Lung (tissue), 13 donors: ENCODE measurements around the gene PIN1. TPM values are rescaled to one million over a fixed set of nuclear protein-coding genes. Genes with fewer than 3 reads are reported as not detected.

ENCODE experiments used
- ATAC-seq: fragments of 200-7000 bp; cut with Tn5 transposase; one replicate; pipeline ENCODE4 v1.9.1; 2020; ENCODE audit warnings: moderate number of reproducible peaks; ENCODE audit not compliant: insufficient read depth, low FRiP score
- DNase-seq, 3 donors: peaks; one replicate each; pipeline ENCODE4 v3.0.0-alpha.2; 2013 to 2017
- H3K27ac ChIP-seq, 2 donors: one replicate each; pipeline ENCODE4 v1.5.1; 2013; ENCODE audit warnings: mild to moderate bottlenecking in 2 of 2, moderate library complexity in 2 of 2, control low read depth in 1 of 2, inconsistent platforms in 1 of 2, low read depth in 1 of 2, low read length in 1 of 2
- H3K27me3 ChIP-seq, 3 donors: one replicate each; pipeline ENCODE4 v1.5.1; 2013; ENCODE audit warnings: low read length in 2 of 3; ENCODE audit not compliant: control insufficient read depth in 3 of 3, insufficient read depth in 3 of 3
- H3K36me3 ChIP-seq, 4 donors: one replicate each; pipeline ENCODE4 v1.5.1; 2013; ENCODE audit warnings: low read length in 4 of 4, mild to moderate bottlenecking in 1 of 4, moderate library complexity in 1 of 4; ENCODE audit not compliant: control insufficient read depth in 4 of 4, insufficient read depth in 4 of 4
- H3K4me1 ChIP-seq, 5 donors: one replicate each; pipeline ENCODE4 v1.5.1; 2013; ENCODE audit warnings: low read length in 5 of 5, mild to moderate bottlenecking in 2 of 5, moderate library complexity in 1 of 5; ENCODE audit not compliant: control insufficient read depth in 5 of 5, insufficient read depth in 5 of 5
- H3K4me3 ChIP-seq: one replicate; pipeline ENCODE4 v1.5.1; 2013; ENCODE audit warnings: mild to moderate bottlenecking, control low read depth, moderate library complexity
- H3K9ac ChIP-seq, 2 donors: one replicate each; pipeline ENCODE4 v1.5.1; 2013; ENCODE audit warnings: low read length in 2 of 2, control low read depth in 1 of 2; ENCODE audit not compliant: insufficient read depth in 1 of 2
- H3K9me3 ChIP-seq, 4 donors: one replicate each; pipeline ENCODE4 v1.5.1; 2013; ENCODE audit warnings: low read length in 3 of 4, mild to moderate bottlenecking in 1 of 4, moderate library complexity in 1 of 4; ENCODE audit not compliant: control insufficient read depth in 4 of 4, insufficient read depth in 3 of 4
- WGBS, 2 donors: extraction: QIAGEN DNeasy Blood & Tissue Kit; methylation state at CpG; one replicate each; pipeline ENCODE4 v1.1.7; 2013; 5-methylcytosine and 5-hydroxymethylcytosine counted together
- polyA plus RNA-seq, 2 donors: library from polyadenylated mRNA; stranded (reverse); fragments of 200-250 nt; gene quantifications; one replicate each; pipeline ENCODE4 v1.2.1, GENCODE V29; 2013
- small RNA-seq: library from RNA; depleted of rRNA; stranded (forward); fragments of <200 nt; gene quantifications from one replicate; pipeline ENCODE3, GENCODE V24; 2014; ENCODE audit warnings: low replicate concordance
- total RNA-seq, 2 donors: library from RNA; depleted of rRNA in 1 of 2; stranded (reverse); fragments of >200 nt in 1 of 2; gene quantifications; one replicate each; pipeline ENCODE4 v1.2.1, GENCODE V29; 2014 to 2021
- TF ChIP-seq, protein P1 (sequence below): IDR thresholded peaks from 2 replicates; pipeline ENCODE4 v1.5.1; 2012; ENCODE audit warnings: mild to moderate bottlenecking; ENCODE audit errors: control extremely low read depth, extremely low read depth
- donor health status: control.
- donor health status: control.
- donor health status: Bipolar disorder and iron deficiency.
- donor health status: healthy.
- donor health status: DM: yes; HTN: yes; CAD: no.

Gene PIN1
- total and polyA plus RNA-seq, 4 donors = 69.8 to 108 (median 79.3) TPM

- DNase-seq (no peak), ATAC-seq (no peak)
- Histone ChIP-seq H3K9me3 (peaks cover 0 to 5% (median 0%) of the 10 kb centered on the region in 4 donors), H3K27me3 (no peaks in the 10 kb centered on the region), H3K9ac (no peak overlapping the region), H3K4me3 (no peak overlapping the region), H3K4me1 (no peaks in the 10 kb centered on the region), H3K27ac (no peak overlapping the region), H3K36me3 (no peaks in the 10 kb centered on the region)
- TF ChIP-seq, protein P1, sequence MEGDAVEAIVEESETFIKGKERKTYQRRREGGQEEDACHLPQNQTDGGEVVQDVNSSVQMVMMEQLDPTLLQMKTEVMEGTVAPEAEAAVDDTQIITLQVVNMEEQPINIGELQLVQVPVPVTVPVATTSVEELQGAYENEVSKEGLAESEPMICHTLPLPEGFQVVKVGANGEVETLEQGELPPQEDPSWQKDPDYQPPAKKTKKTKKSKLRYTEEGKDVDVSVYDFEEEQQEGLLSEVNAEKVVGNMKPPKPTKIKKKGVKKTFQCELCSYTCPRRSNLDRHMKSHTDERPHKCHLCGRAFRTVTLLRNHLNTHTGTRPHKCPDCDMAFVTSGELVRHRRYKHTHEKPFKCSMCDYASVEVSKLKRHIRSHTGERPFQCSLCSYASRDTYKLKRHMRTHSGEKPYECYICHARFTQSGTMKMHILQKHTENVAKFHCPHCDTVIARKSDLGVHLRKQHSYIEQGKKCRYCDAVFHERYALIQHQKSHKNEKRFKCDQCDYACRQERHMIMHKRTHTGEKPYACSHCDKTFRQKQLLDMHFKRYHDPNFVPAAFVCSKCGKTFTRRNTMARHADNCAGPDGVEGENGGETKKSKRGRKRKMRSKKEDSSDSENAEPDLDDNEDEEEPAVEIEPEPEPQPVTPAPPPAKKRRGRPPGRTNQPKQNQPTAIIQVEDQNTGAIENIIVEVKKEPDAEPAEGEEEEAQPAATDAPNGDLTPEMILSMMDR = no peak
- WGBS, 2 donors = 65 to 75% methylated on average over 6 of the region's 6 CpGs
These were observed 56.7 kb downstream of the PIN1 start for GRCh38 chr19:9891609-9892373.

Small RNAs within 50 kb of the gene (small RNA-seq; reads per million reads assigned to genes)
- gene RF00156 = not detected

Other genes with a start within 250 kb of the PIN1 start
- 10 to 100 TPM; 31.5 to 53.2 TPM for gene ZNF561, start 214.1 kb upstream of the PIN1 start, total RNA-seq
- gene ZNF561, start 214.1 kb upstream of the PIN1 start, polyA plus RNA-seq = 10 to 100 TPM; 17.0 to 21.1 TPM
- 10 to 100 TPM; 26.8 to 45.9 TPM for gene ZNF562, start 160.2 kb upstream of the PIN1 start, total RNA-seq
- 1 to 10 TPM; 6.2 to 9.8 TPM for gene ZNF562, start 160.2 kb upstream of the PIN1 start, polyA plus RNA-seq
- 10 to 100 TPM; 10.5 to 30.9 TPM for gene ZNF846, start 66.6 kb upstream of the PIN1 start, total RNA-seq
- gene ZNF846, start 66.6 kb upstream of the PIN1 start, polyA plus RNA-seq = 1 to 10 TPM; 3.2 to 7.4 TPM
- gene FBXL12, start 16.2 kb upstream of the PIN1 start, total RNA-seq = 10 to 100 TPM; 23.1 to 26.7 TPM
- 10 to 100 TPM; 18.8 to 27.0 TPM for gene FBXL12, start 16.2 kb upstream of the PIN1 start, polyA plus RNA-seq
- 100 to 1,000 TPM; 102 to 262 TPM for gene UBL5, start 7.4 kb upstream of the PIN1 start, total RNA-seq
- gene UBL5, start 7.4 kb upstream of the PIN1 start, polyA plus RNA-seq = 1,000 to 10,000 TPM in 1 of 2 donors, 100 to 1,000 TPM in 1; 611 to 1,378 TPM
- gene OLFM2, start 101.2 kb downstream of the PIN1 start, total RNA-seq = 10 to 100 TPM in 1 of 2 donors, 1 to 10 TPM in 1; 5.8 to 11.9 TPM
- gene OLFM2, start 101.2 kb downstream of the PIN1 start, polyA plus RNA-seq = 10 to 100 TPM in 1 of 2 donors, 1 to 10 TPM in 1; 2.2 to 14.3 TPM
- 10 to 100 TPM; 10.3 to 15.1 TPM for gene COL5A3, start 175.2 kb downstream of the PIN1 start, total RNA-seq
- gene COL5A3, start 175.2 kb downstream of the PIN1 start, polyA plus RNA-seq = 10 to 100 TPM in 1 of 2 donors, 1 to 10 TPM in 1; 8.4 to 10.7 TPM
- gene RDH8, start 178.2 kb downstream of the PIN1 start, total RNA-seq = not detected
- gene RDH8, start 178.2 kb downstream of the PIN1 start, polyA plus RNA-seq = not detected